Mononuclear cell (primary cell): Measurements from ENCODE around the gene KRTAP10-9. TPM values are rescaled to one million over a fixed set of nuclear protein-coding genes. Genes with fewer than 3 reads are reported as not detected.
"Not testable (repeated sequence)": the region's sequence is repeated elsewhere in the genome, so short reads cannot be mapped to it uniquely, and the experiment has no call there.

Experiments
- H3K27me3 ChIP-seq: 2 replicates; pipeline ENCODE4 v1.6.0; 2011; ENCODE audit warnings: low read length, control low read depth; ENCODE audit not compliant: insufficient read depth
- H3K4me1 ChIP-seq: 2 replicates; pipeline ENCODE4 v1.5.1; 2011; ENCODE audit warnings: mild to moderate bottlenecking, low read length, control low read depth; ENCODE audit not compliant: insufficient read depth
- H3K4me3 ChIP-seq: 2 replicates; pipeline ENCODE4 v1.5.1; 2011; ENCODE audit warnings: mild to moderate bottlenecking, low read length, moderate library complexity
- H3K9me3 ChIP-seq: 2 replicates; pipeline ENCODE4 v1.5.1; 2011; ENCODE audit warnings: low read depth, mild to moderate bottlenecking, control low read depth, low read length
- total RNA-seq: library from RNA; depleted of rRNA; stranded (reverse); fragments of >200 nt; gene quantifications from one replicate; pipeline ENCODE4 v1.2.3, GENCODE V29; 2012

Gene KRTAP10-9
- total RNA-seq, 1 donor = not detected

DNA sequence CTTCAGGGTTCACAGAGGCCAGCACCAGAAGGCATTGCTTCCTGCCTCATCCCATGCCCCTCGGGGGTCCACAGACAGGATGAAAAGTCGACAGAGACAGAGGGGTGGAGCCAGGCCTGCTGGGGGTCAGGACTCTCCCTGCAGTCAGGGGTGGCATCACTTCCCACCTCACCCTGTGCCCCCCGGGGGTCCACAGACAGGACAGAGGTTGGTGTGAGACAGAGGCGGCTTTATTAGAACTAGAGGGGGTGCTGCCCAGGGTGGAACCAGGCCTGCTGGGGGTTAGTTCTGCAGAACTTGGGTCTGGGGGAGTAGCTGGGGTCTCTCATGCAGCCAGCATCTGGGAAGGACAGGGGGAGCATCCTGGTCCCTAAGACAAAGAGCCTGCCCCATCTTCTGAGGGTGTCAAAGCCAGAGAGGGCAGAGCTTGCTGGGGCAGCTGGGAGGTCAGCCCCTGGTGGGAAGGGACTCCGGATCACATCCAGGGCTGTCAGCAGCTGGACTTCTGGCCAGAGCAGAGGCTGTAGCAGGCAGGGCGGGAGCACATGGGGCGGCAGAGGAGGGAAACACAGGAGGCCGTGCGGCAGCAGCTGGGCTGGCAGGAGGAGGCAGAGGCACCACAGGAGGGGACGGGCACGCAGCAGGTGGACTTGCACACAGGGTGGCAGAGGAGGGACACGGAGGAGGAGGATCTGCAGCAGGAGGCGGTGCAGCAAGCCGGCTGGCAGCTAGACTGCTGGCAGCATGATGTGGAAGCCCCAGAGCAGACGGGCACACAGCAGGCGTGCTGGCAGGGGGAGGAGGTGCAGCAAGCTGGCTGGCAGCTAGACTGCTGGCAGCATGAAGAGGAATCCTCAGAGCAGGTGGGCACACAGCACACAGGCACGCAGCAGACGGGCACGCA is 35.7 kb upstream of the KRTAP10-9 start:
- not testable (repeated sequence) for H3K4me3 ChIP-seq, H3K27me3 ChIP-seq, H3K9me3 ChIP-seq, H3K4me1 ChIP-seq

DNA sequence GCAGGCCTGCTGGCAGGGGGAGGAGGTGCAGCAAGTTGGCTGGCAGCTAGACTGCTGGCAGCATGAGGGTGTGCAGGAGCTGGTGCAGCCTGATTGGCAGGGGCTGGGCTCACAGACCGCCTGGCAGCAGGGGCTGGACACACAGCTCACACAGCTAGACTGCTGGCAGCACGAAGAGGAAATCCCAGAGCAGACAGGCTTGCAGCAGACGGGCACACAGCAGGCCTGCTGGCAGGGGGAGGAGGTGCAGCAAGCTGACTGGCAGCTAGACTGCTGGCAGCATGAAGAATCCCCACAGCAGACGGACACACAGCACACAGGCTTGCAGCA is 35.1 kb upstream of the KRTAP10-9 start:
- not testable (repeated sequence) for H3K9me3 ChIP-seq, H3K27me3 ChIP-seq, H3K4me1 ChIP-seq, H3K4me3 ChIP-seq

DNA sequence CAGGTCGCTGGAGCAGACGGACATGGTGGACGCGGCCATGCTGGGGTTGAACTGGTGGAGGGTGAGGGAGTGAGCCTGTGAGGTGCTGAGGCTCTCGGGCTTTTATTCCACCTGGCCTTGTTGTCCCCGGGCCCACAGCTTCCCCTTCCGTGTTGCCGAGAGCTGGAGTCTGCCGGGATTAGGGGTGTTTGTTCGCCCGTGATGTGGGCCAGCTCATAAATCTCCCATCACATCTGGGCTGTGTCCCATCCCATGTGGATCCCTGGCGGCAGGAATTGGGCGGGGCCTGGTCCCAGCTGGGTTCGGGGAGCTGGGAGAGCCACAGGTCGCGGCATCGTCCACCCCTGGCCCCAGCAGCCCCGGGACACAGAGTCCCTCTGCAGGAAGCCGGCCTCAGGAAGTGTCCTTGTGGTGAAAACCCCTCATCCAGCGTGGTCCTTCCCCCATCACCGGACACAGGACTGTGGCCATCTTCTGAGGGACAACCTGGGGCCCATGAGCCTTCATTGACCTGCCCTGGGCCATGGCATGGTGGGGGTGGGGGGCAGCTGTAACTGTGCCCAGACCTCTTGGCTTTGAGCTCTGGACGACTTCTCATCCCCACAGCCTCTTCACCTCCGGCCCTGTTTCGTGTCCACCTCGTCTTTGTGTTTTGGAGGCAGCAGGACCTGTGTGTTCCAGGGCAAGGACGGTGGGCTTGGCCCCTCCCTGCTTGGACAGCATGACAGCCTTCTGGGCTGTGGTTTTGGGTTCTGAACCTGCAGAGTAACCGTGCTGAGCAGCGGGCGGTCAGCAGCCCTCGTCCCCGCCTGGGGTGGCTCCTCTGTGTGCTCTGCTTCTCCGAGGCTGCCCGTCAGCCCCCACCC is 34.2 kb upstream of the KRTAP10-9 start, which contains the start of gene KRTAP10-6:
KRTAP10-6 (minus strand) TSS at position 60 of the 866 bp plus-strand sequence; CDS start at position 39, 21 bp downstream.
- Histone ChIP-seq H3K4me1 (no peaks in the 10 kb centered on the region), H3K4me3 (no peak within 1 kb of the TSS), H3K9me3 (no peaks in the 10 kb centered on the region), H3K27me3 (no peaks in the 10 kb centered on the region)

DNA sequence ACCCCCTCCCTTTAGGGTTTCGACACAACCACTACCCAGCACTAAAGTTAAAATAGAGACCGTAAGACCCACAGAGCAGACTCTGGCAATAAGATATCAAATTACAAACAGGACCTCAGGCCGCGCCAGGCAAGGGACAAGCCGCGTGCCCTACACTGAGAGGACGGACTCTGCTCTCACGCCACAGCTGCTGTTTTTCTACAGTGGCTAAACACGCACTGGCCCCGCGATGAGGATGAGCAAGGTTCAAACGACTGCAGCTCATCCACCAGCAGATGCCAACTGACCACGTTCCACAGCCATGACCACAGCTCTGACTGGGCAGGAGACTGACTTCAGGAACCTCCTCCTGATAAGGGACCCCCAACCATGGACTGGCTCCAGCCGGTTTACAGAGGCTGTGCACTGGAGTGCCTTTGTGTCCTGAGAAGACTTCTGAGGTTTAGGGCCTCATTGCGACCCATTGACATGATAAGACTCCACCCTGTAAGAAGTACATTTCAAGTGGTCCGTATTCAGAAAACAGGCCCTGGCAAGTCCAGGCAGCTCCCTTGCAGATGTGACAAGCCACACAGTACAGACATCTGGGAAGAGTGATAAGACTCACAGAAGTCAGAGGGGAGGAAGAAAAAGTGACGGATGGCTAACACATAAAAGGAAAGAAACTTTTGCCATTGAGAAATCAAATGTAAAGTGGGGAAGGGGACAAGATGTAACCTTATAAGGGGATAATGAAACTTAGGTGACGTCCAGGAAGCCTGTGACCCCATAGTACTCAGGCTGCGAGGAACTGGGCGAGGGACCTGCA is 33.1 kb upstream of the KRTAP10-9 start:
- Histone ChIP-seq H3K27me3 (no peaks in the 10 kb centered on the region), H3K9me3 (no peaks in the 10 kb centered on the region), H3K4me3 (no peak overlapping the region), H3K4me1 (no peaks in the 10 kb centered on the region)

DNA sequence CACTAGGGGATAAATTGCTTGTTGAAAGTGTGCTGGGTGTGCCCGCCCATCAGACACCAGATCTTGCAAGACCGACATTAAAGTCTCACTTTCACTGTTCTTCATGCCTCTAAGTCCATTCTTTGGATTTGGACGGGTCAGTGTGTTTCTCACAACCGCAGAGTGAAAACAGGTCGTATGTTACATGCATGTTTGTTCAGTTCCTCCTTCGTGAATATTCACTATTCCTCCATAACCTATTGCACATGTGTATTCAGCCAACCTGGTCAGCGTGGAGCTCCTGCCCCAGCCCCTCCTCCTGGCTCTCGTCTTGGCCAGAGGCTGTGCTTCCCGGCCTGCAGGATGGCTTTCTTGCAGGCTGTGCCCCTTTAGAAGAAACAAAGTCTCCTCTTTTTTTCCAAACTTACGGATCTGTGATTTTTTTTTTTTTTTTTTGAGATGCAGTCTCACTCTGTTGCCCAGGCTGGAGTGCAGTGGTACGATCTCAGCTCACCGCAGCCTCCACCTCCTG is 32.4 kb upstream of the KRTAP10-9 start:
- no peaks in the 10 kb centered on the region for H3K9me3 ChIP-seq
- H3K27me3 ChIP-seq = no peaks in the 10 kb centered on the region
- H3K4me3 ChIP-seq = no peak overlapping the region
- H3K4me1 ChIP-seq = no peaks in the 10 kb centered on the region

DNA sequence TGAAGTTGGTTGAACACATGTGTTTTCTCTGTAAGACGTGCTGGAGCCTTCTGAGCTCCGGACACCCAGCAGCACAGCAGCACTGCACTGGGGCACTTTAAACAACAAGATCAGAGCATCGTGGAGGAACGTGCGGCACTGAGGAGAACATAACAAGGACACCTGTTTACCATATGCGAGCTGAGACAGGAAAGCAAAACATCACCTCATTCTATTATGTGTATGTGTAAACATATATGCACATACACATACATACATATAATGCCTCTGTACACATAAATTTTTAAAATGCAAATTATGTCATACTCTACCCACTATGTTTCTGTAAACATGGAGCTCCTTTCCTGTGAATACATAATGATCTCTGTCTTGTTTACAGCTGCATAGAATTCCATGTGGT is 31.4 kb upstream of the KRTAP10-9 start:
- H3K4me3 ChIP-seq = no peak overlapping the region
- no peaks in the 10 kb centered on the region for H3K9me3 ChIP-seq
- H3K4me1 ChIP-seq = no peaks in the 10 kb centered on the region
- H3K27me3 ChIP-seq = no peaks in the 10 kb centered on the region

DNA sequence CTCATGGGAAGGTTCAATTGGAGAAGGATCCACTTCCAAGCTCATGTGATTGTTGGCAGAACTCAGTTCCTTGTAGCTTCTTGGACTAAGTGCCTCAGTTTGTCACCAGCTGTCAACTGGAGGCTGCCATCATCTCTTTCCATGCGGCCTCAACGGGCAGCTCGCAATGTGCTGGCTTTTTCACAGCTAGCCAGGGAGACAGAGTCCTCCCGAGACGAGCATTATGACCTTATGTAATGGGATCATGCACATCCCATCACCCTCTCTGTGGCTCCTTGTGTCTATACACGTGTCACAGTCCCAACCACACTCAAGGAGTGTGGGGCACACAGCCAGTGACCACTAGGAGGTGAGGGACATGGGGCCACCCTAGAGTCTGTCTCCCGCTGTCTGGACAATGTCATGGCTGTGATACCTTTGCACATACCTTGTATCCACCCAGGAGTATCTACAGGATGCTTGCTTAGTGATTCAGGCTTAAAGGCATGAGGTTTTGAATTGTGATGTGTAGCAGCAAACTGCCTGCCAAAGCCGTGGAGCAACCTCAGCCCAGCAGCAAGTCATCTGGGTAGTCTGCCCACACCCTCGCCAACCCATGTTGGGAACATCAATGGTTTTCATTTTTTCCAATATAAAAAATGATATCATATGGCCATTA is 30.7 kb upstream of the KRTAP10-9 start:
- no peaks in the 10 kb centered on the region for H3K9me3 ChIP-seq
- H3K4me1 ChIP-seq = no peaks in the 10 kb centered on the region
- no peak overlapping the region for H3K4me3 ChIP-seq
- H3K27me3 ChIP-seq = no peaks in the 10 kb centered on the region

DNA sequence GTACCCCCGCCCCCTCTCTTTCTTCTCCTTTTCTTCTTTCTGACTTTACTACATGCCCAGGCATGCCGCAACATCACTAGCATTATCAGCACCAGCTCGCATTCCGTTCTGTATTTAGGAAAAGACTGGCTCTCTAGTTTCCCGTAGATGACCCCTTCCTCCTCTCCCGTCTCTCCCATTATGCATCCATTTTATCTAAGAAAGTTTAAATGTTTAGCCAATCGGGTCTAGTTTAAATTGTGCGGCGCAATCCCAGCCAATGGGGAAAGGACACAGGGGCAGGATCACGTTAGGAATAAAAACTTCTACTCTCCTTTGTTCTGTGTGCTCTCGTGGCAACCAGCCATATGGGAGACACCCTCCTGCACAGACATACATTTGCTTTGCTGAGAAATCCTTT is 28.8 kb upstream of the KRTAP10-9 start:
- Histone ChIP-seq H3K4me1 (no peaks in the 10 kb centered on the region), H3K27me3 (no peaks in the 10 kb centered on the region), H3K4me3 (no peak overlapping the region), H3K9me3 (no peaks in the 10 kb centered on the region)

DNA sequence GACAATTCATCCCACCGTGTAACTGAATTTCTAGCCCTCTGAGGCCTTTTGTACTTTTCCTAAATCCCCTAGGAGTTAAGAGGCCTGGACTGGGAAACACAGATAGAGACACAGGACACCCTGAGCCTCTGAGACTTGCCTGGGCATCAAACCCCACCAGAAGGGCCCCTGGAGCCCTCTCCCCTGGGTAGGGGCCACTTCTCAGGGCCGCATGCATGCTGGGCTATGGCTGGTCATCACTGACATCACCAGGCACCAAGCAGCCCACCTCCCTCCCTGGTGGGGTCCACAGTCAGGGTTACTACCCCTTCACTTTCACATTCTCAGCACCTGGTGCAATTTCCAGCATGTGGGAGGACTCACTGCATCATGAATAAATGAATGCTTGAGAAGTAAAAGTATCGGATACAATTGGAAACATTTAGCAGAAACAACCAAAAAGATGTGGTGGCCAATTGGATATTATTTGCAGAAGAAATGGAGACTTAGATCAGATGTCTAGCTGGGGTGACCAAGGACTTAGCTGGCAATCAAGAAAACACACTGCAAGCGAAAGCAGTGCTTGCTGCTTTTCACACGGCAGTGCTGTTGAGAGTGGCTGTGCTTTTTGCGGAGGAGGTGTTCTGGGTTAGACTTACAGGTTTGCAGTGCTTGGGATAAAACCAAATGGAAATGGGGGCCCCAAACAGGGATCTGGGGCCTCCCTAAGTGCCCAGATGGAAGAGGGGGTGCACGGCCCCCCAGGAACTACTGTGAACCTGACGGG is 27.4 kb upstream of the KRTAP10-9 start:
- Histone ChIP-seq H3K4me3 (no peak overlapping the region), H3K27me3 (no peaks in the 10 kb centered on the region), H3K4me1 (no peaks in the 10 kb centered on the region), H3K9me3 (no peaks in the 10 kb centered on the region)

DNA sequence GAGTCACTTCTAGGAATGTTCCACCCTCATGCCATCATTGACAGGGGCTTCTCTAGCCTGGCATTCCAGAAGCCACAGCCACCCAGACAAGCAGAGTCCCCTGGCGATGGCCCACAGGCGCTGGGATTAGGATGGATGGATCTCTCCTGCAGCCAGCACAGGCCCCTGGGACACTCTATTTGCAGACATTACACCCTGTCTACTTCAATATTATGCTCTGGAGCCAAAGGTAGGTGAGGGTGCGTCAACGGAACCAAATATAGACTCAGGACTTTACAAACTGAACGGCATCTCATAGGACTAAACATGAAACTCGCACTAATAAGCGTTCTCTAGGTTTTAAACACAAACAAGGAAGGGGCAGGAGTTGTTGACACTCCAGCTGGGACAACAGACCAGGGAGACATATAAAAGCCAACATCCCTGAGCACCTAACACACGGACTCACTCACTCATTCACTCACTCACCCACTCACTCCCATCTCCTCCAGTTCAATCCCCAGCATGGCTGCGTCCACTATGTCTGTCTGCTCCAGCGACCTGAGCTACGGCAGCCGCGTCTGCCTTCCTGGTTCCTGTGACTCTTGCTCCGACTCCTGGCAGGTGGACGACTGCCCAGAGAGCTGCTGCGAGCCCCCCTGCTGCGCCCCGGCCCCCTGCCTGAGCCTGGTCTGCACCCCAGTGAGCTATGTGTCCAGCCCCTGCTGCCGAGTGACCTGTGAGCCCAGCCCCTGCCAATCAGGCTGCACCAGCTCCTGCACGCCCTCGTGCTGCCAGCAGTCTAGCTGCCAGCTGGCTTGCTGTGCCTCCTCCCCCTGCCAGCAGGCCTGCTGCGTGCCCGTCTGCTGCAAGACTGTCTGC is 26.5 kb upstream of the KRTAP10-9 start, which contains the start of gene KRTAP10-7:
KRTAP10-7 (plus strand) TSS at position 480 of the 861 bp plus-strand sequence; CDS start at position 505, 25 bp downstream.
- H3K4me1 ChIP-seq, H3K4me3 ChIP-seq, H3K27me3 ChIP-seq, H3K9me3 ChIP-seq: not testable (repeated sequence)

DNA sequence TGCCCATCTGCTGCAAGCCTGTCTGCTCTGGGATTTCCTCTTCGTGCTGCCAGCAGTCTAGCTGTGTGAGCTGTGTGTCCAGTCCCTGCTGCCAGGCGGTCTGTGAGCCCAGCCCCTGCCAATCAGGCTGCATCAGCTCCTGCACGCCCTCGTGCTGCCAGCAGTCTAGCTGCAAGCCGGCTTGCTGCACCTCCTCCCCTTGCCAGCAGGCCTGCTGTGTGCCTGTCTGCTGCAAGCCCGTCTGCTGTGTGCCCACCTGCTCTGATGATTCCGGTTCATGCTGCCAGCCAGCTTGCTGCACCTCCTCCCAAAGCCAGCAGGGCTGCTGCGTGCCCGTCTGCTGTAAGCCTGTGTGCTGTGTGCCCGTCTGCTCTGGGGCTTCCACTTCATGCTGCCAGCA is 25.8 kb upstream of the KRTAP10-9 start:
- not testable (repeated sequence) for H3K4me1 ChIP-seq, H3K9me3 ChIP-seq, H3K4me3 ChIP-seq, H3K27me3 ChIP-seq

DNA sequence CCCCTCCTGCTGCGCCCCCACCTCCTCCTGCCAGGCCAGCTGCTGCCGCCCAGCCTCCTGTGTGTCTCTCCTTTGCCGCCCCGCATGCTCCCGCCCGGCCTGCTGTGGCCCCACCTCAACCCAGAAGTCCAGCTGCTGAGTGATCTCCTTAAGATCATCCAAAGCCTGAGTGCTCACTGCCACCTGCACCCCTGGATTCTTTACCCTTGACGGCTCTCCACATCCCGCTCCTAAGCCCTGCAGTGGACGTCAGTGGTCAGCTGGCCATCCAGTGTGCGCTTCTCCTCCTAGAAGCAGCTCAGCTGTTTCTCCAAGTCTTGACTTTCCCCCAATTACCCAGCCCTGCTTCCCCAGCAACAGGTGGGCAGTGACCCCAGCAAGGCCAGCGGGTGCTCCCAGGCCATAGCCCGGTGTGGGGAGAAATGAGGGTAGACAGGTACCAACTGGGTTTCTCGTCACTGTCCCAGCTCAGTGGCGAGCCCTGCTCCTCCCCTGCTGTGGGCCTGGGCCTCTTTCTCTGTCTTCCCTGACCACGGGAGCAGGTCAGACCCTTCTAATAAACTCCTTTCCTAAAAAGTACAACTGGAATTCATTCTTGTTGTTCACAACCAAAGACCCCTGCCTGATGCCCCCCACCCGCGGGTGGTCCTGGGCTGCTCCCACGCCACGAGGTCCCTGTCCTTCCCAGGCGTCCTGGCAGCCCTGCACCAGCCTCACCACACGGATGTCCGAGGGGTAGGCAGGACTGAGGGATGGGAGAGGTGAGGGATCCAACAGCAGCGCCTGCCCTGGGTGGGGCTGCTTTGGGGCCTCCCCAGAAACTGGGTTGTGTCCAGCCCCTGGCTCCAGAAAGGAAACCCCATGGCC is 25.1 kb upstream of the KRTAP10-9 start:
- Histone ChIP-seq H3K4me1 (no peaks in the 10 kb centered on the region), H3K27me3 (peaks cover 11% of the 10 kb centered on the region), H3K9me3 (no peaks in the 10 kb centered on the region), H3K4me3 (no peak overlapping the region)
